Esophagus muscularis mucosa (tissue), 3 donors: Measurements from ENCODE around the gene CHCHD3.

Source experiments
- CTCF ChIP-seq, 3 experiments: fragments of 200-600 bp in 2 of 3; fragments of 450-650 bp in 1 of 3; sonication (generic) in 2 of 3; IDR thresholded peaks; one replicate each; pipeline ENCODE4 v1.5.1; 2017 to 2019; ENCODE audit warnings: antibody characterized with exemption in 3 of 3, mild to moderate bottlenecking in 2 of 3, moderate library complexity in 1 of 3
- EP300 ChIP-seq: sonication (generic); formaldehyde crosslinking; IDR thresholded peaks from one replicate; pipeline ENCODE4 v1.6.1; 2017; ENCODE audit warnings: antibody characterized with exemption

- TF ChIP-seq EP300, result no peak
- TF ChIP-seq CTCF (IDR thresholded peaks at IDR 0.05), result no peak
These were observed 212.6 kb downstream of the CHCHD3 start for GRCh38 chr7:132869166-132869861.
